ENCODE data around the gene ANXA2R. TPM values are rescaled to one million over a fixed set of nuclear protein-coding genes. Genes with fewer than 3 reads are reported as not detected.

The ANXA2R gene
- polyA plus RNA-seq, 3 donors = 2.3 to 6.4 (median 3.1) TPM

DNA sequence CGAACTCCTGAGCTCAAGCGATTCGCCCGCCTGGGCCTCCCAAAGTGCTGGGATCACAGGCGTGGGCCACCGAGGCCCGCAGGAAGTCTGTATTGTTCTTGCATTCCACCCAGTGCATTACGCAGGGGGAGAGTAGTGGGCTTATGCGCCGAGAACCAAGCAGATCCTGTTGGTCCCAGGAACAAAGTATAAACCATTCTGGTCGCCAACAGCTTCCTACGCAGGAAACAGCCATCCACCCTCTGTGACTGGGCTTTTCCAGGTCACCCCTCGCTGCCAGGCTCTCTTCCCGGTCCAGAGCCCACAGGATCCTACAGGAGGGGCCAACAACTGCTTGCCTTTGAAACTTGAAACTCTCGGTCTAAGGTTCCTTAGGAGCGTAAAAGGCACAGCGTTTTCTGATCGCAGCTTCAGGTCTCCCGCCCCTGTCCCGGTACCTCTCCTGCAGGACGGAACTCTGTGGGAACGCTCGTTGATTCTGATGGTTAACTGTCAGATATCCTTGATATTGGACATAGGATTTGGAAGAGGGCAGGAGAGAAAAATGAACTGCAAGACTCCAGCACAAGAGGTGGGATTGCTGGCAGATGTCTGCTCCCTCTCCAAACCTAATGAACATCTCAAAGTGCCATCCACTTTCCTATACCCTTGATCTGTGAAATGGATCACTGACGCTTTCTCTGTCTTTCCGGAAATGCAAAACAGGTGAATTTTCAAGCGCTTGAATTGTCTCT lies 4.2 kb upstream of the ANXA2R start:
- H3K36me3 ChIP-seq (replicated peaks in 1 of 2; ENCODE audit: control insufficient read depth in 1 of 2, insufficient read depth in 2 of 2, low read length in 2 of 2) = no peaks in the 10 kb centered on the region
- H3K4me2 ChIP-seq (replicated peaks; ENCODE audit: extremely low read depth, low read length, poor library complexity, severe bottlenecking) = no peak overlapping the region
- no peak for DNase-seq
- H3K27me3 ChIP-seq (ENCODE audit: control insufficient read depth in 2 of 2, insufficient read depth in 2 of 2, low read length in 2 of 2) = no peaks in the 10 kb centered on the region
- intact Hi-C loops (cut with micrococcal nuclease) = loop anchor here (5.0 kb wide), 2 partner anchors 37 to 1117 kb away; partner anchors contain the start of gene FBXO4 (in 1 of the 2)
- H3K27me3 Mint-ChIP-seq (ENCODE audit: low read depth in 3 of 3) = no peaks in the 10 kb centered on the region
- no peak overlapping the region for H3K4me3 ChIP-seq (replicated peaks in 1 of 3; ENCODE audit: low read depth in 2 of 3, low read length in 3 of 3)
- no peaks in the 10 kb centered on the region for H3K9me3 ChIP-seq (replicated peaks in 1 of 2; ENCODE audit: control insufficient read depth in 1 of 2, insufficient read depth in 1 of 2, low read length in 2 of 2)
- H3K4me1 ChIP-seq (ENCODE audit: control insufficient read depth in 1 of 2, insufficient read depth in 2 of 2, low read length in 2 of 2) = peaks cover 18 to 34% of the 10 kb centered on the region in 2 donors
- 96% methylated on average over 21 of the region's 26 CpGs for WGBS (ENCODE audit: insufficient coverage)
- no peak overlapping the region for H3K9ac ChIP-seq (ENCODE audit: insufficient read depth, low read length, poor library complexity, severe bottlenecking)
- H3K4me1 Mint-ChIP-seq = peaks cover 32% of the 10 kb centered on the region
- H3K4me3 Mint-ChIP-seq = no peak overlapping the region
- TF ChIP-seq, protein P1, sequence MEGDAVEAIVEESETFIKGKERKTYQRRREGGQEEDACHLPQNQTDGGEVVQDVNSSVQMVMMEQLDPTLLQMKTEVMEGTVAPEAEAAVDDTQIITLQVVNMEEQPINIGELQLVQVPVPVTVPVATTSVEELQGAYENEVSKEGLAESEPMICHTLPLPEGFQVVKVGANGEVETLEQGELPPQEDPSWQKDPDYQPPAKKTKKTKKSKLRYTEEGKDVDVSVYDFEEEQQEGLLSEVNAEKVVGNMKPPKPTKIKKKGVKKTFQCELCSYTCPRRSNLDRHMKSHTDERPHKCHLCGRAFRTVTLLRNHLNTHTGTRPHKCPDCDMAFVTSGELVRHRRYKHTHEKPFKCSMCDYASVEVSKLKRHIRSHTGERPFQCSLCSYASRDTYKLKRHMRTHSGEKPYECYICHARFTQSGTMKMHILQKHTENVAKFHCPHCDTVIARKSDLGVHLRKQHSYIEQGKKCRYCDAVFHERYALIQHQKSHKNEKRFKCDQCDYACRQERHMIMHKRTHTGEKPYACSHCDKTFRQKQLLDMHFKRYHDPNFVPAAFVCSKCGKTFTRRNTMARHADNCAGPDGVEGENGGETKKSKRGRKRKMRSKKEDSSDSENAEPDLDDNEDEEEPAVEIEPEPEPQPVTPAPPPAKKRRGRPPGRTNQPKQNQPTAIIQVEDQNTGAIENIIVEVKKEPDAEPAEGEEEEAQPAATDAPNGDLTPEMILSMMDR (IDR thresholded peaks at IDR 0.05) = no peak
- peak overlapping the region in 2 of 7 donors; percentile 52 to 65 for H3K27ac Mint-ChIP-seq
- no peaks in the 10 kb centered on the region for H4K20me1 ChIP-seq (ENCODE audit: insufficient read depth, low read length)
- peaks cover 6% of the 10 kb centered on the region in 2 donors for H3K36me3 Mint-ChIP-seq
- no peak overlapping the region for H2AFZ ChIP-seq (ENCODE audit: insufficient read depth, low read depth, low read length, poor library complexity, severe bottlenecking)
- peaks cover 0 to 18% (median 2%) of the 10 kb centered on the region in 7 donors for H3K9me3 Mint-ChIP-seq
- H3K79me2 ChIP-seq (ENCODE audit: insufficient read depth, low read length) = peaks cover 14% of the 10 kb centered on the region
- H3K27ac ChIP-seq (ENCODE audit: low read depth in 1 of 2, low read length in 2 of 2) = no peak overlapping the region

DNA sequence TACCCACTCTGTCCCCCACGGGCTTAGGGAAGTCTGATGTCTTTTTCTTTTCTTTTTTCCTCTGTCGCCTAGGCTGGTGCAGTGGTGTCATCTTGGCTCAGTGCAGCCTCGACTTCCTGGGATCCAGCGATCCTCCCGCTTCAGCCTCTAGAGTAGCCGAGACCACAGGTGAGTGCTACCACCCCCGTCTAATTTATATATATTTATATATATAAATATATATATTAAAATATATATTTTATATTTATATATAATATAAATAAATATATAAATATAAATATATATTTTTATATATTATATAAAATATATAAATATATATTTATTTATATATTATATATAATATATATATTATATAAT lies 3.3 kb upstream of the ANXA2R start:
- Histone ChIP-seq H3K4me2 (replicated peaks; ENCODE audit: extremely low read depth, low read length, poor library complexity, severe bottlenecking) (peak overlapping the region; percentile 99), H3K9me3 (replicated peaks in 1 of 2; ENCODE audit: control insufficient read depth in 1 of 2, insufficient read depth in 1 of 2, low read length in 2 of 2) (no peaks in the 10 kb centered on the region), H3K27ac (ENCODE audit: low read depth in 1 of 2, low read length in 2 of 2) (peak overlapping the region; percentile 100), H4K20me1 (ENCODE audit: insufficient read depth, low read length) (no peaks in the 10 kb centered on the region), H3K9ac (ENCODE audit: insufficient read depth, low read length, poor library complexity, severe bottlenecking) (peak overlapping the region; percentile 99), H2AFZ (ENCODE audit: insufficient read depth, low read depth, low read length, poor library complexity, severe bottlenecking) (peak overlapping the region; percentile 69), H3K4me1 (ENCODE audit: control insufficient read depth in 1 of 2, insufficient read depth in 2 of 2, low read length in 2 of 2) (peaks cover 23 to 38% of the 10 kb centered on the region in 2 donors), H3K4me3 (replicated peaks in 1 of 3; ENCODE audit: low read depth in 2 of 3, low read length in 3 of 3) (peak overlapping the region; percentile 67 to 81 (median 70)), H3K27me3 (ENCODE audit: control insufficient read depth in 2 of 2, insufficient read depth in 2 of 2, low read length in 2 of 2) (no peaks in the 10 kb centered on the region), H3K36me3 (replicated peaks in 1 of 2; ENCODE audit: control insufficient read depth in 1 of 2, insufficient read depth in 2 of 2, low read length in 2 of 2) (no peaks in the 10 kb centered on the region), H3K79me2 (ENCODE audit: insufficient read depth, low read length) (peaks cover 18% of the 10 kb centered on the region)
- no CpG with 5 or more reads among the region's 7 CpGs for WGBS (ENCODE audit: insufficient coverage)
- Mint-ChIP-seq H3K36me3 (peaks cover 6% of the 10 kb centered on the region in 2 donors), H3K27ac (peak overlapping the region; percentile 97 to 100 (median 98)), H3K4me1 (peaks cover 36% of the 10 kb centered on the region), H3K9me3 (peaks cover 0 to 15% (median 2%) of the 10 kb centered on the region in 7 donors), H3K27me3 (ENCODE audit: low read depth in 3 of 3) (no peaks in the 10 kb centered on the region), H3K4me3 (peak overlapping the region; percentile 90 to 91)
- no peak for DNase-seq
- intact Hi-C loops (cut with micrococcal nuclease) = loop anchor here (5.0 kb wide), 2 partner anchors 36 to 1116 kb away; partner anchors contain the start of gene FBXO4 (in 1 of the 2)
- TF ChIP-seq, protein P1 (IDR thresholded peaks at IDR 0.05) = no peak

Measured in CD14-positive monocyte (primary cell).